GM18508 (cell line): ENCODE measurements around the gene HBS1L.

Source experiments
- ATAC-seq: cut with Tn5 transposase; IDR thresholded peaks from one replicate; pipeline ENCODE4 v1.9.1; 2021; ENCODE audit warnings: moderate number of reproducible peaks; ENCODE audit not compliant: insufficient read depth, unreplicated experiment

HBS1L gene

GRCh38 chr6:134956032-134956431, 98.6 kb downstream of the HBS1L start:
- no peak for ATAC-seq

GRCh38 chr6:134954272-134955000, 100.2 kb downstream of the HBS1L start:
- ATAC-seq: no peak

GRCh38 chr6:134951494-134952263, 102.9 kb downstream of the HBS1L start:
- no peak for ATAC-seq

GRCh38 chr6:134950482-134950881, 104.1 kb downstream of the HBS1L start:
- ATAC-seq: no peak

GRCh38 chr6:134949927-134950326, 104.7 kb downstream of the HBS1L start, which contains the start of gene ALDH8A1:
ALDH8A1 (minus strand) TSS chr6:134950101; CDS start chr6:134950053, 48 bp downstream.
- no peak for ATAC-seq

- no peak for ATAC-seq
Observed at GRCh38 chr6:134948691-134949090, 105.9 kb downstream of the HBS1L start.

- ATAC-seq: no peak
Observed at GRCh38 chr6:134948142-134948541, 106.5 kb downstream of the HBS1L start.

- ATAC-seq: no peak
Observed at GRCh38 chr6:134945045-134945444, 109.6 kb downstream of the HBS1L start.

GRCh38 chr6:134943522-134944111, 111.0 kb downstream of the HBS1L start:
- no peak for ATAC-seq

GRCh38 chr6:134938896-134939295, 115.7 kb downstream of the HBS1L start:
- ATAC-seq: no peak

- no peak for ATAC-seq
Observed at GRCh38 chr6:134937426-134937825, 117.2 kb downstream of the HBS1L start.

GRCh38 chr6:134936931-134937330, 117.7 kb downstream of the HBS1L start:
- ATAC-seq: no peak

- no peak for ATAC-seq
Observed at GRCh38 chr6:134936476-134936875, 118.1 kb downstream of the HBS1L start.

GRCh38 chr6:134934793-134935485, 119.7 kb downstream of the HBS1L start:
- ATAC-seq: no peak

GRCh38 chr6:134932535-134933470, 121.8 kb downstream of the HBS1L start:
- ATAC-seq: no peak

- no peak for ATAC-seq
Observed at GRCh38 chr6:134932098-134932497, 122.5 kb downstream of the HBS1L start.

GRCh38 chr6:134930463-134930862, 124.2 kb downstream of the HBS1L start:
- no peak for ATAC-seq

GRCh38 chr6:134928151-134928900, 126.3 kb downstream of the HBS1L start:
- no peak for ATAC-seq

GRCh38 chr6:134925800-134926199, 128.8 kb downstream of the HBS1L start:
- no peak for ATAC-seq
